K562 (cell line): ENCODE measurements around the gene YLPM1. TPM values are rescaled to one million over a fixed set of nuclear protein-coding genes. Genes with fewer than 3 reads are reported as not detected.

Experiments used
- ATAC-seq: fragments of 200-7000 bp; cut with Tn5 transposase; 3 replicates; pipeline ENCODE4 v1.9.1; 2020; ENCODE audit warnings: moderate library complexity
- BruUV-seq: library from RNA; stranded (reverse); fragments of 400-500 nt; replicated peaks from 2 replicates; lab custom pipeline; 2021; lab: Mats Ljungman, UMichigan
- CTCF ChIA-PET: fragments of 300-600 bp; formaldehyde crosslinking; extraction: SDS; loops from one replicate; lab custom pipeline; 2021; ENCODE audit warnings: low intra/inter-chr PET ratio; lab: Yijun Ruan, JAX
- POLR2A ChIA-PET: fragments of 300-600, 350-650 bp; sonication (Branson Sonifier 250); formaldehyde crosslinking; extraction: SDS; loops from one replicate; lab custom pipeline; 2021; ENCODE audit warnings: antibody characterized with exemption, inconsistent platforms; lab: Yijun Ruan, JAX
- DNase-seq, 4 experiments: peaks; one replicate each; pipeline versions ENCODE4 v3.0.0 to v3.0.0-alpha.2; 2011 to 2018; ENCODE audit warnings: low spot score in 3 of 4, mixed read lengths in 3 of 4; ENCODE audit errors: extremely low read depth in 1 of 4
- FAIRE-seq: peaks from 2 replicates; lab custom pipeline; 2011; peaks lifted over from hg19 to GRCh38; lab: Jason Lieb, UNC
- H2AFZ ChIP-seq: 2 replicates; pipeline ENCODE4 v1.6.0; 2011; ENCODE audit warnings: low read depth, low read length, control low read depth, inconsistent platforms
- H3K27ac ChIP-seq: fragments of 200-600 bp; 3 replicates; pipeline ENCODE4 v1.8.0; 2011; ENCODE audit warnings: low read depth, mild to moderate bottlenecking, control low read depth, inconsistent platforms, low read length, moderate library complexity, mixed read lengths; ENCODE audit errors: extremely low read depth
- H3K27me3 ChIP-seq, 2 experiments: fragments of 300-600 bp in 1 of 2; 2 replicates in 1 of 2; 3 replicates in 1 of 2; pipeline versions ENCODE4 v1.6.0 to v1.8.0; 2011; ENCODE audit warnings: inconsistent platforms in 2 of 2, low read length in 2 of 2, mild to moderate bottlenecking in 1 of 2, mixed read lengths in 1 of 2, moderate library complexity in 1 of 2; ENCODE audit not compliant: control insufficient read depth in 2 of 2, insufficient read depth in 2 of 2
- H3K36me3 ChIP-seq: fragments of 300-600 bp; 3 replicates; pipeline ENCODE4 v1.8.0; 2011; ENCODE audit warnings: mild to moderate bottlenecking, low read length, inconsistent platforms; ENCODE audit not compliant: control insufficient read depth, insufficient read depth
- H3K4me1 ChIP-seq, 2 experiments: fragments of 200-600 bp in 1 of 2; replicated peaks in 1 of 2; 2 replicates in 1 of 2; 3 replicates in 1 of 2; pipeline versions ENCODE4 v1.5.1 to v1.8.0; 2011; ENCODE audit warnings: inconsistent platforms in 2 of 2, low read length in 2 of 2, mild to moderate bottlenecking in 1 of 2, mixed read lengths in 1 of 2, moderate library complexity in 1 of 2; ENCODE audit not compliant: control insufficient read depth in 2 of 2, insufficient read depth in 2 of 2
- H3K4me2 ChIP-seq: 2 replicates; pipeline ENCODE4 v1.6.1; 2011; ENCODE audit warnings: low read length, control low read depth, inconsistent platforms, mixed read lengths; ENCODE audit not compliant: insufficient read depth
- H3K4me3 ChIP-seq: fragments of 200-600 bp; sonication (generic), shearing (Covaris generic); 2 replicates; pipeline ENCODE4 v1.5.1; 2016; ENCODE audit warnings: control low read depth, inconsistent platforms
- H3K79me2 ChIP-seq: fragments of 200-600 bp; 3 replicates; pipeline ENCODE4 v1.8.0; 2011; ENCODE audit warnings: low read length, inconsistent platforms; ENCODE audit not compliant: control insufficient read depth, insufficient read depth
- H3K9ac ChIP-seq, 2 experiments: 2 replicates each; pipeline versions ENCODE4 v1.6.0 to v1.6.1; 2011; ENCODE audit warnings: low read depth in 2 of 2, low read length in 2 of 2, control low read depth in 1 of 2, inconsistent platforms in 1 of 2, mild to moderate bottlenecking in 1 of 2, mixed read lengths in 1 of 2; ENCODE audit not compliant: insufficient read depth in 1 of 2
- H3K9me1 ChIP-seq: one replicate; pipeline ENCODE4 v1.6.0; 2011; ENCODE audit warnings: inconsistent platforms, mild to moderate bottlenecking, low read length, moderate library complexity; ENCODE audit not compliant: control insufficient read depth, insufficient read depth
- H3K9me3 ChIP-seq: replicated peaks from 2 replicates; pipeline ENCODE4 v1.5.1; 2011; ENCODE audit warnings: low read depth, low read length, inconsistent platforms; ENCODE audit not compliant: control insufficient read depth, insufficient read depth
- H4K20me1 ChIP-seq: replicated peaks from 2 replicates; pipeline ENCODE4 v1.6.1; 2011; ENCODE audit warnings: low read length, inconsistent platforms, mixed read lengths; ENCODE audit not compliant: control insufficient read depth, insufficient read depth
- GATA2 ChIP-seq: sonication (generic); formaldehyde crosslinking; IDR thresholded peaks from 2 replicates; pipeline ENCODE4 v1.4.0; 2020; ENCODE audit warnings: mild to moderate bottlenecking, missing genetic modification reagents
- HNRNPH1 ChIP-seq: fragments of 200-400 bp; formaldehyde crosslinking; optimal IDR thresholded peaks from 2 replicates; pipeline ENCODE3; 2017; ENCODE audit warnings: low read depth, mild to moderate bottlenecking, low read length, moderate library complexity
- JUN ChIP-seq, 2 experiments: sonication (generic) in 1 of 2; formaldehyde crosslinking in 1 of 2; IDR thresholded peaks; 2 replicates each; pipeline versions ENCODE4 v1.6.1 to v1.8.0; 2012 to 2022; ENCODE audit warnings: borderline replicate concordance in 2 of 2, mild to moderate bottlenecking in 2 of 2, improper control_type of control experiment in 1 of 2, low read depth in 1 of 2, low read length in 1 of 2, missing genetic modification reagents in 1 of 2
- PYGO2 ChIP-seq: fragments of 450-650 bp; IDR thresholded peaks from 2 replicates; pipeline ENCODE4 v1.6.1; 2016; ENCODE audit warnings: mild to moderate bottlenecking, missing genetic modification characterization, moderate library complexity, missing compliant biosample characterization
- U2AF1 ChIP-seq: fragments of 200-400 bp; formaldehyde crosslinking; optimal IDR thresholded peaks from 2 replicates; pipeline ENCODE3; 2017; ENCODE audit warnings: mild to moderate bottlenecking, low read depth, low read length, moderate library complexity
- ZKSCAN3 ChIP-seq: fragments of 250-450 bp; sonication (Bioruptor Pico); IDR thresholded peaks from 2 replicates; pipeline ENCODE4 v1.4.0; 2020
- ZNF175 ChIP-seq: fragments of 200-800 bp; sonication (Bioruptor generic); IDR thresholded peaks from 2 replicates; pipeline ENCODE4 v1.6.1; 2016; ENCODE audit warnings: low read depth, mild to moderate bottlenecking, missing genetic modification characterization, missing compliant biosample characterization
- ZNF644 ChIP-seq: fragments of 200-800 bp; sonication (Bioruptor generic); IDR thresholded peaks from 2 replicates; pipeline ENCODE4 v1.6.1; 2016; ENCODE audit warnings: low read depth, missing genetic modification characterization, missing compliant biosample characterization
- ZNF696 ChIP-seq: fragments of 250-450 bp; sonication (Bioruptor Pico); conservative IDR thresholded peaks from 2 replicates; pipeline ENCODE4 v1.4.0; 2020; ENCODE audit warnings: mild to moderate bottlenecking, moderate library complexity
- WGBS: fragments of 100-300 bp; shearing (Covaris generic); methylation state at CpG from one replicate; pipeline ENCODE4 v1.1.6; 2016; ENCODE audit warnings: low coverage, mixed read lengths; ENCODE audit not compliant: insufficient coverage; ENCODE audit errors: missing lambda C conversion rate; 5-methylcytosine and 5-hydroxymethylcytosine counted together
- in situ Hi-C: fragments of 300-500 bp; cut with MboI; formaldehyde crosslinking; loops from 4 replicates; pipeline ENCODE4 v1.15.0; 2018; ENCODE audit warnings: inconsistent platforms, mixed read lengths
- intact Hi-C: fragments of 100-400 bp; cut with micrococcal nuclease; formaldehyde crosslinking; loops from 2 replicates; pipeline ENCODE4 v1.14.2; 2022
- polyA plus RNA-seq, 8 experiments: library from polyadenylated mRNA; depleted of rRNA in 4 of 8; stranded (reverse) in 5 of 8; unstranded in 3 of 8; fragments of >200 nt; fragmentation: Nextera tagmentation in 2 of 8; fragmentation: Illumina TruSeq in 1 of 8; extraction: Ambion mirVana in 2 of 8; extraction: Trizol in 1 of 8; gene quantifications; 2 replicates each; pipeline versions ENCODE4 v1.2.1 to v1.2.3, GENCODE V29; 2011 to 2014; ENCODE audit warnings: inconsistent platforms in 1 of 8, missing spikeins in 1 of 8
- total RNA-seq, 7 experiments: library from RNA; depleted of rRNA in 6 of 7; stranded (reverse); fragments of >200 nt in 6 of 7; fragmentation: Illumina TruSeq in 2 of 7; extraction: Trizol in 2 of 7; gene quantifications; 2 replicates each; pipeline versions ENCODE4 v1.2.1 to v1.2.3, GENCODE V29; 2011 to 2021; ENCODE audit warnings: low replicate concordance in 1 of 7
- TF ChIP-seq, protein P1 (sequence below): fragments of 250-450 bp; sonication (Bioruptor Pico); IDR thresholded peaks from 2 replicates; pipeline ENCODE4 v1.8.0; 2022; ENCODE audit warnings: inconsistent platforms
- TF ChIP-seq, protein P2 (sequence below), 2 experiments: IDR thresholded peaks; 2 replicates each; pipeline ENCODE4 v1.6.1; 2011; ENCODE audit warnings: borderline replicate concordance in 1 of 2, control low read depth in 1 of 2, low read depth in 1 of 2, low read length in 1 of 2, mild to moderate bottlenecking in 1 of 2, mixed read lengths in 1 of 2, moderate library complexity in 1 of 2; ENCODE audit not compliant: insufficient read depth in 1 of 2, insufficient read length in 1 of 2, poor library complexity in 1 of 2, severe bottlenecking in 1 of 2; ENCODE audit errors: extremely low read depth in 1 of 2
- TF ChIP-seq, protein P3 (sequence below): fragments of 250-450 bp; sonication (Bioruptor Pico); IDR thresholded peaks from 2 replicates; pipeline ENCODE4 v1.8.0; 2021; ENCODE audit warnings: borderline replicate concordance, mild to moderate bottlenecking, moderate library complexity; ENCODE audit not compliant: poor library complexity, severe bottlenecking
- TF ChIP-seq, protein P4 (sequence below): fragments of 450-650 bp; IDR thresholded peaks from 2 replicates; pipeline ENCODE4 v1.6.1; 2018; ENCODE audit warnings: mild to moderate bottlenecking, low read depth; ENCODE audit not compliant: partially characterized antibody

YLPM1 gene
- total and polyA plus RNA-seq, 9 of the 15 experiments (the other 6 are each of a cell fraction or from before 2014, with no cell fraction given) = 7.2 to 32.7 (median 14.6) TPM

DNA sequence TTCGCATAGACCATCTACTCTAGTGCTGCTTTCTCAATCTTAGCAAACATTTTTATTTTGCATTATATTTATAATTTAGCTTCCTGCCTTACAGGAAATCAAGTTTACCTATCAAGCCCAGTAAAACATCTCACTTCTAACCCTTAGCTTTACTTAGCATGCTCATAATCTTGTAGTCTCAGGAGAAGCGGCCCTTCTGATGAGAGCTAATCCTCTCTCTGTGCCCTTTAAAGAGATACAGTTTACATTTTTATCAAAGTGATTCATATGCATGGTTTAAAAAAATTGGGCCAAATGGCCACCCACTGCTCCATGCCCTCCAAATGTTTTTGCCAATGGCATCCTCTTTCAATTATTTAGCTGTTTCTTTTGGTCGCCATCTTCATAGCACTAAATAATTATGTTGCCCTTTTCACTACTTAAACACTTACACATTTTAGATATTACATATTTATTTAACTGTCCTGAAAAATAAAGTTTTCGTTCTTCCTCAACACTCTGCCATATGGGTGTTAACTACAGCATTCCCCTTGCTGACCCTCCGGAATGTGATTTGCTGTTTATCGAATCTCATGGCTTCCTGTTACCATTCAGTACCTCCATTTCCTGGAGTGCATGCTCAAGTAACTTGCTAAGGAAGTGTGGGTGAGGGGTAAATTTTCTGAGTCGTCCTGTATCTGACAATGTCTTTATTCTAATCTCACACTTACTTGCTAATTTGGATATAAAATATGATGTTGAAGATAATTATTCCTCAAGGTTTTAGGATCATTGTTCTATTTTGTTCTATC, 29.3 kb downstream of the YLPM1 start:
- no TSS peak for BruUV-seq
- H3K9ac ChIP-seq = no peak overlapping the region
- peaks cover 23% of the 10 kb centered on the region; the same call in 2 of the 3 replicates for H3K36me3 ChIP-seq
- peak overlapping the region; percentile 18; the same call in 1 of the 3 replicates for H3K27ac ChIP-seq
- DNase-seq = no peak
- ChIA-PET POLR2A (no interaction called here), CTCF (interaction anchor here (1.1 kb wide), 1 partner anchor 180 kb away, joined by 3 read pairs; the partner anchor contains the start of gene LTBP2)
- peaks cover 42% of the 10 kb centered on the region for H3K79me2 ChIP-seq
- no peak overlapping the region for H3K4me3 ChIP-seq
- WGBS = 55% methylated on average over 6 of the region's 7 CpGs
- intact Hi-C loops = no loop called here
- no peaks in the 10 kb centered on the region for H4K20me1 ChIP-seq
- ATAC-seq = no peak
- in situ Hi-C loops = no loop called here
- no peak overlapping the region for H3K4me2 ChIP-seq
- no peak for FAIRE-seq
- no peaks in the 10 kb centered on the region for H3K9me1 ChIP-seq
- H3K27me3 ChIP-seq = no peaks in the 10 kb centered on the region
- H3K9me3 ChIP-seq = no peaks in the 10 kb centered on the region
- H2AFZ ChIP-seq = no peak overlapping the region
- peaks cover 0 to 3% of the 10 kb centered on the region in 2 experiments; a peak in 2 of 5 replicates for H3K4me1 ChIP-seq
- TF ChIP-seq ZNF696 (CRISPR knock-in tag) (no peak), ZKSCAN3 (CRISPR knock-in tag) (no peak), PYGO2 (tag) (no peak), GATA2 (CRISPR knock-in tag) (no peak), JUN (IDR thresholded peaks at IDR 0.05; ENCODE audit: borderline replicate concordance, low read depth, low read length) (no peak), JUN (CRISPR knock-in tag; IDR thresholded peaks at IDR 0.05; ENCODE audit: borderline replicate concordance) (no peak), U2AF1 (no peak), ZNF175 (CRISPR knock-in tag) (no peak), ZNF644 (tag) (no peak), HNRNPH1 (no peak)
- TF ChIP-seq, protein P1, sequence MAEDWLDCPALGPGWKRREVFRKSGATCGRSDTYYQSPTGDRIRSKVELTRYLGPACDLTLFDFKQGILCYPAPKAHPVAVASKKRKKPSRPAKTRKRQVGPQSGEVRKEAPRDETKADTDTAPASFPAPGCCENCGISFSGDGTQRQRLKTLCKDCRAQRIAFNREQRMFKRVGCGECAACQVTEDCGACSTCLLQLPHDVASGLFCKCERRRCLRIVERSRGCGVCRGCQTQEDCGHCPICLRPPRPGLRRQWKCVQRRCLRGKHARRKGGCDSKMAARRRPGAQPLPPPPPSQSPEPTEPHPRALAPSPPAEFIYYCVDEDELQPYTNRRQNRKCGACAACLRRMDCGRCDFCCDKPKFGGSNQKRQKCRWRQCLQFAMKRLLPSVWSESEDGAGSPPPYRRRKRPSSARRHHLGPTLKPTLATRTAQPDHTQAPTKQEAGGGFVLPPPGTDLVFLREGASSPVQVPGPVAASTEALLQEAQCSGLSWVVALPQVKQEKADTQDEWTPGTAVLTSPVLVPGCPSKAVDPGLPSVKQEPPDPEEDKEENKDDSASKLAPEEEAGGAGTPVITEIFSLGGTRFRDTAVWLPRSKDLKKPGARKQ (CRISPR knock-in tag) = no peak
- TF ChIP-seq, protein P2, sequence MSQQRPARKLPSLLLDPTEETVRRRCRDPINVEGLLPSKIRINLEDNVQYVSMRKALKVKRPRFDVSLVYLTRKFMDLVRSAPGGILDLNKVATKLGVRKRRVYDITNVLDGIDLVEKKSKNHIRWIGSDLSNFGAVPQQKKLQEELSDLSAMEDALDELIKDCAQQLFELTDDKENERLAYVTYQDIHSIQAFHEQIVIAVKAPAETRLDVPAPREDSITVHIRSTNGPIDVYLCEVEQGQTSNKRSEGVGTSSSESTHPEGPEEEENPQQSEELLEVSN (IDR thresholded peaks at IDR 0.05; ENCODE audit: borderline replicate concordance in 1 of 2, extremely low read depth in 1 of 2, insufficient read depth in 1 of 2, insufficient read length in 1 of 2, low read depth in 1 of 2, low read length in 1 of 2, poor library complexity in 1 of 2, severe bottlenecking in 1 of 2) = no peak
- TF ChIP-seq, protein P3, sequence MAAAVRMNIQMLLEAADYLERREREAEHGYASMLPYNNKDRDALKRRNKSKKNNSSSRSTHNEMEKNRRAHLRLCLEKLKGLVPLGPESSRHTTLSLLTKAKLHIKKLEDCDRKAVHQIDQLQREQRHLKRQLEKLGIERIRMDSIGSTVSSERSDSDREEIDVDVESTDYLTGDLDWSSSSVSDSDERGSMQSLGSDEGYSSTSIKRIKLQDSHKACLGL = no peak
- TF ChIP-seq, protein P4, sequence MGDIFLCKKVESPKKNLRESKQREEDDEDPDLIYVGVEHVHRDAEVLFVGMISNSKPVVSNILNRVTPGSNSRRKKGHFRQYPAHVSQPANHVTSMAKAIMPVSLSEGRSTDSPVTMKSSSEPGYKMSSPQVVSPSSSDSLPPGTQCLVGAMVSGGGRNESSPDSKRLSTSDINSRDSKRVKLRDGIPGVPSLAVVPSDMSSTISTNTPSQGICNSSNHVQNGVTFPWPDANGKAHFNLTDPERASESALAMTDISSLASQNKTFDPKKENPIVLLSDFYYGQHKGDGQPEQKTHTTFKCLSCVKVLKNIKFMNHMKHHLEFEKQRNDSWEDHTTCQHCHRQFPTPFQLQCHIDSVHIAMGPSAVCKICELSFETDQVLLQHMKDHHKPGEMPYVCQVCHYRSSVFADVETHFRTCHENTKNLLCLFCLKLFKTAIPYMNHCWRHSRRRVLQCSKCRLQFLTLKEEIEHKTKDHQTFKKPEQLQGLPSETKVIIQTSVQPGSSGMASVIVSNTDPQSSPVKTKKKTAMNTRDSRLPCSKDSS = no peak
